ENCODE data around the gene CFL2.
"Not testable (repeated sequence)": the region's sequence is repeated elsewhere in the genome, so short reads cannot be mapped to it uniquely, and the experiment has no call there.

The CFL2 gene

DNA sequence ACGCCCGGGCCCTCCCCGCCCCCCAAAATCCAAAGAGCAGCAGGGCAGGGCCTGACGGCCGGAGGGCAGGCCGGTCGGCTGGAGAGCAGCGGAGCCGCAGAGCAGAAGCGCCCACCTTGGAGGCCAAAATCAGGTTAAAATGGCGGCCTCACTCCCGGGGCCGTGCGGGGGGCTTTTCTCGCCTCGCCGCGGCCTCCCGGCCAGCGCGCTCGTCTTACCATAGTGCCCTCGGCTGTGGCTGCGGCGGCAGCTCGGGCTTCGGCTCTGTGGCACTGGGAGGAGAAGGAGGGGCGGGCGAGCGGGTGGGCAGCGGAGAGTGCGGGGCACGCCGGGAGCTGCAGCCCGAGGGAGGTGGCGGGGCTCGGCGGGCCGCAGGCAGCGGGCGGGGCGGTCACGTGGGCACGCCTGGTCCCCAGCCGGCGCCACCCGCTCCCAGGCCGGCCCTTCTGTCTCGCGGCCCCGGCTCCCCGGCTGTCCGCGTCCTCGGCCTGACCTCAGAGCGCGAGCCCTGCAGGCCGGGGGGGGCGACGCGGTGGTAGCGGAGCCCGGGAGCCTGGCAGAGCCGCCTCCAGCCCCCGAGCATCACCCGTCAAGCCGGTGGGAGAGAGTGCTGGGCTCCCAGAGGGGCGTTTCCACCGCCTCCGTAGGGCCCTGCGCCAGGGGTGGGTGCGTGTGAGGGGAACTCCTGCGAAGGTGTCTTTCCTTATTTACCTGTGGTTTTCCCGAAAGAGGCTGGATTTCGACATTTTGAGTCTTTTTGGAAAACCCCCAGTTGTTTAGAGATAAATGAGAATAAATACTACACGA lies at the start of gene CFL2:
Gene CFL2, minus strand, starts transcription at position 274 of the 807 bp plus-strand sequence. Its CDS starts 53 bp downstream, at position 221.
- DNase-seq (ENCODE audit: low spot score): peak; percentile 78

DNA sequence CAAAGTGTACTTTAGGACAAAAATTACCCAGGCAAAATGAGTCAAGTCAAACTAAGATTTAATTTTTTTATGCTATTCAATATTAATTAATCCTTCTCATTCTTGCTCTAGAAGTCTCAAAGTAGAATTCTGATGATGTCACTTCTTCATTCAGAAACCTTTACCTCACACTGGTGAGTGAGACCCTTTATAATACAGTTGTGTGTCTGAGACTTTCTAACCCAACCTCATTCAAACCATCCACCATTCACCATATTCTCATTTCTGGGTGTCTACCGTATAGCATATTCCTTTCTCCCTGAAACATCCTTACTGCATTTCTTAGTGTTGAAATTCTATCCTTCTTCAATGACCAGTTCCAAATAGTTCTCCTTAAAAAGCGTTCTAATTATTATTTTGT lies 40.8 kb upstream of the CFL2 start:
- DNase-seq (ENCODE audit: low spot score): no peak

DNA sequence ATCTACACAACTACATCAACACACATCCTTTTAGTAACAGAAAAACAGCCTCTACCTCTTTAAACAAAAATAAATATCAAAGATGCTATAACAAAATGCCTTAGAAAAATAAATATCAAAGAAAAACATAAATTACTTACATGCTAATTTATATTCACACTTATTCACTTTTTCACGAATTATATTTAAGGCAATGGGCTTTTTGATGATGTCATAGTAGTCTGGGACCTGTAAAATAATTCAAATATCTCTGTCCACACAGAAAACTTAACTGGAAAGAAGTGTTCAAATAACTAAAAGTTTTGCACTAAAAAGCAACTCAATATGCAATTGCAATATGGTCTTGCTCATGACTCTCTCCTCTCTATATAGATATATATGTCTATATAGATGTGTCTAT lies 40.3 kb upstream of the CFL2 start:
- no peak for DNase-seq (ENCODE audit: low spot score)

DNA sequence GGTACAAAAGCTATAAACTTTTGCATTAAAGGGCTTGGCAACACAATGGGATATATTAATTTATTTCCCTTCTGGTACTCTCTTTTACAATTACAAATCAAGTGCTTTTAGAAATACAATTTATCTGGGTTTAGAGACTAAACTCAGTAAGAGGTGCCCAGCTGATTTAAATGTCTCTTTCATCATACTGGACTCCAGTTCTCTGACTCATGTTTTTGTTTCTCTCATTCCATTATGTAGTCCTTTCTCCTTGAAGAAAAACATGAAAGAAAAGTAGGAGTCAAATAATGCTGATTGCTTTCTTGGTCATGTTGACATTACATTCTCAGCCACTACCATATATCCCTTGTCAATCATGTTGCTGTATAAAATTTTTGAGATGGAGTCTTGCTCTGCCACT lies 36.3 kb upstream of the CFL2 start:
- DNase-seq (ENCODE audit: low spot score): no peak

DNA sequence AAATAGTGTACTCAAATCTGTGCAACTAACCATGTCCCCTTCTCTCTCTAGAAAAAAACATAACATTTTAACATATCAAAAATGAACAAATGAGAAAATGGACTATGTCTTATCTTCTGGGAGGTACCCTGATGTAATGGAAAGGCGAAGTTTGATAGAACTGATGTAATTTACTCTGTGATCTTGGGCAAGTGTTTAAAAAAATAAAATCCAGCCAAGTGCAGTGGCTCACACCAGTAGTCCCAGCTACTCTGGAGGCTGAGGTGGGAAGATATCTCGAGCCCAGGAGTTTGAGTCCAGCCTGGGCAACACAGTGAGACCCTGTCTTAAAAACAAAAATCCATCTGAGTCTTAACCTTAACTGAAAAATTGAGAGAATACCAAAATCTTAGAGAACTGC lies 35.8 kb upstream of the CFL2 start:
- DNase-seq (ENCODE audit: low spot score): no peak

DNA sequence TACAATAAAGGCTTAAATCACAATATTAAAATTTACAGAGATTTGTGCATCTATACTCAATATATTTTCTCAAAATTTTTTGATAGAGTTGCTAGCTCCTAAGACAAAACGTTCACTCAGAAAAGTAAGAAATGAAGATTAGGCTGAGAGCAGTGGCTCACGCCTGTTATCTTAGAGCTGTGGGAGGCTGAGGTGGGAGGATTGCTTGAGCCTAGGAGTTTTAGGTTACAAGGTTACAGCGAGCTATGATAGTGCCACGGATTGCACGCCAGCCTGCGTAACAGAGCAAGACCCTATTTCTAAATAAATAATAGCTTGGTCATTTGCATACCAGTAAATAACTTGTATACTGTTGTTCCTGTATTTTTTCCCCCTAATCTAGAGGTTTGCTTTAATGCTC lies 35.0 kb upstream of the CFL2 start:
- no peak for DNase-seq (ENCODE audit: low spot score)

DNA sequence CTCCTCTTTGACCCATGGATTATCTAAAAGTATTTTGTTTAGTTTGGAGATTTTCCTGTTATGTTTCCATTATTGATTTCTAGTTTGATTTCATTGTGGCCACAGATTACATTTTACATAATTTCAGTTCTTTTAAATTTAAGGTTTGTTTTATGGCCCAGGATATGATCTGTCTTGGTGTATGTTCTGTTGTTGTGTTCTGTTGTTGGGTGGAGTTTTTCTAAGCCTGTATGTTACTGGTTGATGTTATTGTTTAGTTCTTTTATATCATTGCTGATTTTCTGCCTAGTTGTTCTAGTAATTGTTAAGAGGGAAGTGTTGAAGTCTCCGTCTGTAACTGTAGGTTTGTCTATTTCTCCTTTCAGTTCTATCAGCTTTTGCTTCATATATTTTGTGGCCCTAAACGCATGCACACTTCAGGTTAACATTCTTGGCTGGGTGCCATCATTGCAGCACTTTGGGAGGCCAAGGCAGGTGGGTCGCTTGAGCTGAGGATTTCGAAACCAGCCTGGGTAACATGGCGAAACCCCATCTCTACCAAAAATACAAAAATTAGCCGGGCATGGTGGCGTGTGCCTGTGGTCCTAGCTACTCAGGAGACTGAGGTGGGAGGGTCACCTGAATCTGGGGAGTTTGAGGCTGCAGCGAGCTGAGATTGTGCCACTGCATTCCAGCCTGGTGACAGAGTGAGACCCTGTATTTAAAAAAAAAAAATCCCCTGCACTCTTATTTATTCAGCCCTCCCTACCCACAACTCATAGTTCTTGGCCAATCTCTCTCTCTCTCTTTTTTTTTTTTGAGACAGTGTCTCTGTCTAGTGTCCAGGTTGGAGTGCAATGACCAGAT lies 28.1 kb upstream of the CFL2 start:
- no peak for DNase-seq (ENCODE audit: low spot score)

DNA sequence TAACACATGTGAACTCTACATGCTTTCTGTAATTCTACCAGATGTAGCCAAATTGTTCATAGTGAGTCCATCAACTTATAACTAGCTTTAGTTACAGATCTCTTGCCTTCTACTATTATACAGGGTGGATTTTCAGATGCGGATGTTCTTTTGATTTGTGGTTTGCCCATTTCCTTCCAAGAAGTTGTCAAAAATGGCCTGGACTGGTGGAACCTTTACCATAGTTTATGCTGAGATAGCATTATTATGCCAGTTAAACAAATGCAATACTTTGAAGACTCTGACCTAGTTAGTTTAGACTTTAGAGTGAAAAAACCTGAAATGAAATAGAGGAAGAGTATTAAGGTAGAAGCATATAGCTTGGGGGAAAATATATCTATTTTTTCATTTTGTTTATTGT lies 27.4 kb upstream of the CFL2 start:
- DNase-seq (ENCODE audit: low spot score): no peak

DNA sequence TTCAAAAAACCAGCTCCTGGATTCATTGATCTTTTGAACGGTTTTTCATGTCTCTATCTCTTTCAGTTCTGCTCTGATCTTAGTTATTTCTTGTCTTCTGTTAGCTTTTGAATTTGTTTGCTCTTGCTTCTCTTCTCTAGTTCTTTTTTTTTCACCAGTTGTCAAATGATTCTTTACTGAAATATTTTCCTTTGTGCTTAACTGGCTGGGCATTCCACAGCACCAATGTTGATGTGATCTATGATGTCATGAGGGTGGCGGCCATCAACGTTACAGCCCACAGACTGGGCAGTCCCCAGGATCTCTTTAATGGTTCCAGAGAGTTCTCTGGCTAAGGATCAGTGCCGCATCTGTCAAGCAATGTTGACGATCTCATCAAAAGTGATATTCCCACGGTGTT lies 25.7 kb upstream of the CFL2 start:
- not testable (repeated sequence) for DNase-seq (ENCODE audit: low spot score)

DNA sequence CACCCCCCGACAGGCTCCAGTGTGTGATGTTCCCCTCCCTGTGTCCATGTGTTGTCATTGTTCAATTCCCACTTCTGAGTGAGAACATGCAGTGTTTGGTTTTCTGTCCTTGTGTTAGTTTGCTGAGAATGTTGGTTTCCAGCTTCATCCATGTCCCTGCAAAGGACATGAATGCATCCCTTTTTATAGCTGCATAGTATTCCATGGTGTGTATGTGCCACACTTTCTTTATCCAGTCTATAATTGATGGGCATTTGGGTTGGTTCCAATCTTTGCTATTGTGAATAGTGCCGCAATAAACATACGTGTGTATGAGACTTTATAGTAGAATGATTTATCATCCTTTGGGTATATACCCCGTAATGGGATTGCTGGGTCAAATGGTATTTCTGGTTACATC lies 22.7 kb upstream of the CFL2 start:
- not testable (repeated sequence) for DNase-seq (ENCODE audit: low spot score)

DNA sequence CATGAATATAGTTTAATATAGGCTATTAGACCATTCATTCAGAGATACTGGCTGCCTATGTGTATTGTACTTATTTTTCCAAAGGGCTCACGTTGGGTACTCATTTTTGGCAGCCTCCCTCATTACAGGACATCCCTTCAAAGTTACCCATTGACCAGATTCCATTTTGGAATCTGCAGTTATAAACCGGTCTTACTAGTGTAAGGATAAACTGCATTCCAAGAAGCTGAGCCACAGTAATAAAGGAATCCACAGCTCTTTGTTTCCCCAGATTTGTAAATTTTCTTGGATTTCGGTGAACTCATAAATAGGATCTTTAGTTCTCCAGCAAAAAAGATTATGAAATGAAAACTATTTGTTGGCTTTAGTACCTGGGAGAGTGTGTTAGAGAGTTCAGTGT lies 18.9 kb upstream of the CFL2 start:
- DNase-seq (ENCODE audit: low spot score): no peak

DNA sequence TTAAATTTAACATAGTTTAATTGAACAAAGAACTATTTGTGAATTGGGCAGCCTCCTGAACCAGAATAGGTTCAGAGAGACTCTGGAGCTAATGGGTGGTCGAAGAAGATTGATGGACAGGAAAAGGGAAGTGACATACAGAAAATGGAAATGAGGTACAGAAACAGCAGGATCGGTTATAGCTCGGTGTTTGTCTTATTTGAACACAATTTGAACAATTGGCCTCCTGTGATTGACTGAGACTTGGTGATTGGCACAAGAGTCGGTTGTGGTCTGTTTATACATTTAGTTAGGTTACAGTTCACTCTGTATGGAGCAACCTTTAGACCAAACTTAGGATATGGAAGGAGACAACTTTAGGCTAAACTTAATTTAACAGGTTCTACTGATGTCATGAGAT lies 18.4 kb upstream of the CFL2 start:
- no peak for DNase-seq (ENCODE audit: low spot score)

DNA sequence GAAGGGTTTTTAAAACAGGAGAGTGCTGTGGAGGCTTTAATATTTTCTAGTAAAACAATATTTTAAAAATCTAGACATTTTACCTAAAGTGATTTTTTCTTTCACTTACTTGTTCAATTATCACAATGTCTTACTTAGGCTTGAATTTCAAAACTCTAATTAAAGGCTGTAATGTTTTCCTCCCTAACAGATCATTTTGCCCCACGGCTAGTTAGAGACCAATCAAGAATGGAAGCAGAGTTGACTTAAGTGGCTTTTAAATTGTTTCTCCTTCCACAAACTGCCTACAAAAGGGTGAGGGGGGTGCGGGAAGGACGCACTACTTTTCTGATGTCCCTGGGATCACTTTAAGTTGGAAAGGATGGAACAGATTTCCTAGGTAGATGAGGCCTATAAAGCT lies 9.5 kb upstream of the CFL2 start:
- no peak for DNase-seq (ENCODE audit: low spot score)

DNA sequence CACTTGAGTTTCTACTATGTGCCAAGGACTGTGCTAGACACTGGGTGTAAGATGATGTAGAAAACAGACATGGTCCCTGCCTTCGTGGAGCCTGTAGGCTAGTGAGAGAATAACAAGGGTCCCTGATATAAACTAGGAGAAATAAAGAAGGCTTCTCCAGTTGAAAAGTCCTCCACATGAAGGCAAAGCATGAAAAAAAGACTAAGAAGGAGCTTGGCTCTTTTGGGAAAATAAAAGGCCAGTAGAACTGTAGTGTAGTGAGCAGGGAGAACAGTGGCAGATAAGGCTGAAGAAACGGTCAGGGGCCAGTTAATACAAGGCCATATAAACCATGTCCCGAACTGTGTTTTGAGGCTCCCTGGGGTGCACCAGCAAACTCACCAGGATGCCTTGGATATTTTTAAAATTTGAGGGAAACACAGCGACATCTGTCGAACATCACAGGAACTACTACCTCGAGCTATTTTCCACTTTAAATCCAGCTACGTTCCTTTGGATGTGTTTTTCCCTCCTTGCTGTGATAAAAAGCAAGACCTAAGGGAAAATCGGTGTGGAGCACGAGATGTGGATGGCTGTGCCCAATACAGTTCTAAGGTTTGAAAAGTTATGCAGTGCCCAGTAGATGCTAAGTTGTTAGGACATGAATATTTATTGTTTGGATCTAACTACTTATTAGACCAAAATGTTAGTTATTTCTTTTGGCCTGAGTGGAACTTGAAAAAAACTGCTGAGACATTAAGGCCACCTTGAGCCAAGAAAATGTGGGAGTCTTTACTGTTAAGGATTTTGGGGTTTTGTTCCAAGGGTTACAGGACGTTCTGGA lies 8.5 kb upstream of the CFL2 start:
- peak; percentile 72 for DNase-seq (ENCODE audit: low spot score)

DNA sequence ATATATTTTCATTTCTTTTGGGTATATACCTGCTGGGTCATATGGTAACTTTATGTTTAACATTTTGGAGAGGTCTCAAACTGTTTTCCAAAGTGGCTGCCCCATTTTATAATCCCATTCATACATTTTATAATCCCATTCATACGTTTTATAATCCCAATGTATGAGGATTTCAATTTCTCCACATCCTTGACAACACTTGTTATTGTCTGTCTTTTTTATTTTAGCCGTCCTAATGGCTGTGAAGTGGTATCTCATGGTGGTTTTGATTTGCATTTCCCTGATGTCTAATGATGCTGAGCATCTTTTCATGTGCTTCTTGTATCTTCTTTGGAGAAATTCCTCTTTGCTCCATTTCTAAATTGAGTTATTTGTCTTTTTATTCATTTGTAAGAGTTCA lies 6.7 kb upstream of the CFL2 start:
- no peak for DNase-seq (ENCODE audit: low spot score)

DNA sequence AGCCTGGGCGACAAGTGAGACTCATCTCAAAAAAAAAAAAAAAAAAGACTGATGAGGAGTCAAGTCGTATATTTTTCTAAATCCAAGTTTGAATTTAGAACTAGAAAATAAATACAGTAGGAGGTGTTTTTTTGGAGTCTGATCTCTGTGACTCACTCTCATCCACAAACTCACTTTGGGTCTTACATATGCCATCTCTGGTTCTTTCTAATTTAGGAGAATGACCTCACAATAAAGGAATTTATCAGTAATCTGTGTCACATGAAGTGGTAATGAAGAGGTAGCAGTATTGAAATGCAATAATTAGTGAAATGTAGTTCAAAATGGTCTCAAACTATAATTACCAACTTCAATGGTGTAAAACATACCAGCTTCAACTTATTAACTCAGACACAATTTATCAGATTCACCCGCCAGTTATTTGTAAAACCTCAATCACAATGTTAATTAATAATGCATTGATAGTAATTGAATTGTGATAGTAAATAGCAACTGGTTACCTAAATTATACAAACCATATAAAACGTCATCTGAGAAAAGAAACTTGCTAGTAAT lies 4.4 kb upstream of the CFL2 start:
- peak; percentile 34 for DNase-seq (ENCODE audit: low spot score)

DNA sequence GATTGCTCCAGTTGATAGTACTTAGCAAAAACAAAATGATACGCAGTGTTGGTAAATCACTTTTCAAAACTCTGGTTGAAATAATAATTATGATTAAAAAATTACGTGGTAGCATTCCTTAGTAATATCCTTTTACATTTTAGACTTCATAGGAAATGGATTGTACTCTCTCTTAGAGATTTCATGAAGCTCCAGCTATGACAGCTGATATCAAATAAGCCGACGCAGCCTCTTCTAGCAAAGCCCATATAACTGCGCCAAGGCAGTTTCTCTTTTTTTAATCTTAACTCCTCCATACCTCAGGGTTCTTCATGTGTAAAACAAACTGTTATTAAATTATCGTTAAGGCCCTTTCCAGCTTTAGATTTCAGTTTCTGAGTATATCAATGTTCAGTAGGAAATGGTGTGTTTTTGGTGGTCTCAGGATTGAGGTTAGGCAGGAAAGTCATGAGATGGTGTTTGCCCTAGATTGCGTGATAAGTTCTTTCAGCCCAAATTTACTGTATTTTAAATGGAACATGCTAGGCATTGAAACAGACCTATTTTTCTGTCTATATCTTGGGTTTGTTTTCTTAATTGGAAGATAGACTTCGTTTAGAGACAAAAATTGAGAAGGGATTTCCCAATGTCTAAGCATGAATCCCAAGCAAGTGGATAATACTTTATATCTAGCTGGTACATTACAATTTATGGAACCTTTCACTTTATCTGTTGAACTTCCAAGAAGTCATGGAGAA lies 902 bp upstream of the CFL2 start:
- DNase-seq (ENCODE audit: low spot score): no peak

DNA sequence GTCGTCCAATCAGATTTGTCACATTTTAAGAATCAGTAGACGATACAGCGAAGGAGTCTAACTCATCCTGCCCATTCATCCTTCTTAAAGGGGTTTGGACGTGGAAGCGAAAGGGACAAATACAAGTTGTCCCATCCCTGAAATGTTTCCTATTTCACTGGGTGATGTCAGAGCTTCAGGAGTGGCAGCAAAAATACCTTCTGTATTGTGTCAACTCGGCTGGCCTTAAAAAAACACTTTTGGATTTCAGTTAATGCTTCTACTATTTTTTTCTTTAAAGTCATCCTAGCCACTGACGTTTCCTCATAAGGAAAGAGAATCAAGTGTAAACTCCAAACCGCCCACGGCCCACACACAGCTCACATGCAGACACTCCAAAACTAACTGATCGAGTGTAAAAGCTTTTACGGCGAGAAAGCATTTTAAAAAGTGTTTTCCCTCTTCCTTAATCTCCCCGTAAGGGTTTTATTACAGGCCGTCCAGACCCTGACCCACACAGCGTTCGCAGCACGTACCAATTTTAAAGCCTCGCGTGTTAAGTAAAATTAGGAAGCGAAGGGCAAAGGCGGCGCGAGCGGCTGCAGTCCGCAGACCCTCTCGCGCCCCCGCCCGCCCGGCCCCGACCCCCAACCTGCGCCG lies 593 bp downstream of the CFL2 start:
- DNase-seq (ENCODE audit: low spot score): peak; percentile 84

DNA sequence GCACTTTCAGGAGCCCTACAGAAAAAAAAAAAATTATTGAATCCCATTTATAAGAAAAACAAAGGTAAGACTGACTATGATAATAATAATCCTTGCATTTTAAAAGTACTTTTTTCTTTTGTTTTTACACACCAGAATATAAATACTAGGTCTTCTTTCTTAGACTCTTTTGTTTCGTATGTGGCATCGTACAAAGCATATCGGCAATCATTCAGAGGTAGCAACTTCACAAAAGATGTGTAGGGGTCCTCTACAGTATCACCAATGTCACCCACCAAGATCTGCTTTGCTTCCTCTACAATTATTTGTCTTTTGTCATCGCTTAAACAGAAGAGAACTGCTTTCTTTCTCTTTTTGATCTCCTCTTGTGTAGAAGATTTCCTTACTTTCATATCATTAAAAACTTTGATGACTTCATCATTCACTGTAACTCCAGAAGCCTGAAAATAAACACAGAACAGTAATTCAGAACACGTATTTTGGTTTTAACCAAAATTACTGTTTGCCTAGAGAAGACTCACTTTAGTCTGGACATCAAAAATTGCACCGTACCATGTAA lies 1.2 kb downstream of the CFL2 start:
- no peak for DNase-seq (ENCODE audit: low spot score)
